Measurements from ENCODE around the gene CCK. TPM values are rescaled to one million over a fixed set of nuclear protein-coding genes. Genes with fewer than 3 reads are reported as not detected.

Gene CCK
- total and polyA plus RNA-seq, 2 experiments from 2014 or later, result 3.1 to 4.2 TPM

GRCh38 chr3:42262525-42262924 is 3.5 kb downstream of the CCK start:
- H3K4me2 ChIP-seq, result peak overlapping the region; percentile 78; the same call in 1 of the 2 replicates
- H3K27me3 ChIP-seq (ENCODE audit: insufficient read depth), result peaks cover 48% of the 10 kb centered on the region
- peak overlapping the region; percentile 73; the same call in 1 of the 3 replicates for H3K4me3 Mint-ChIP-seq
- ATAC-seq (no peak), DNase-seq (ENCODE audit: low spot score) (no peak)
- TF ChIP-seq, protein P1, sequence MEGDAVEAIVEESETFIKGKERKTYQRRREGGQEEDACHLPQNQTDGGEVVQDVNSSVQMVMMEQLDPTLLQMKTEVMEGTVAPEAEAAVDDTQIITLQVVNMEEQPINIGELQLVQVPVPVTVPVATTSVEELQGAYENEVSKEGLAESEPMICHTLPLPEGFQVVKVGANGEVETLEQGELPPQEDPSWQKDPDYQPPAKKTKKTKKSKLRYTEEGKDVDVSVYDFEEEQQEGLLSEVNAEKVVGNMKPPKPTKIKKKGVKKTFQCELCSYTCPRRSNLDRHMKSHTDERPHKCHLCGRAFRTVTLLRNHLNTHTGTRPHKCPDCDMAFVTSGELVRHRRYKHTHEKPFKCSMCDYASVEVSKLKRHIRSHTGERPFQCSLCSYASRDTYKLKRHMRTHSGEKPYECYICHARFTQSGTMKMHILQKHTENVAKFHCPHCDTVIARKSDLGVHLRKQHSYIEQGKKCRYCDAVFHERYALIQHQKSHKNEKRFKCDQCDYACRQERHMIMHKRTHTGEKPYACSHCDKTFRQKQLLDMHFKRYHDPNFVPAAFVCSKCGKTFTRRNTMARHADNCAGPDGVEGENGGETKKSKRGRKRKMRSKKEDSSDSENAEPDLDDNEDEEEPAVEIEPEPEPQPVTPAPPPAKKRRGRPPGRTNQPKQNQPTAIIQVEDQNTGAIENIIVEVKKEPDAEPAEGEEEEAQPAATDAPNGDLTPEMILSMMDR (conservative IDR thresholded peaks at IDR 0.05; ENCODE audit: low read depth in 2 of 2), result no peak
- no peak overlapping the region; the same call in 1 of the 2 replicates for H2AFZ ChIP-seq
- no peaks in the 10 kb centered on the region for H3K36me3 ChIP-seq (ENCODE audit: insufficient read depth)
- H3K36me3 Mint-ChIP-seq (ENCODE audit: low read depth), result no peaks in the 10 kb centered on the region; the same call in 2 of the 3 replicates
- peaks cover 5% of the 10 kb centered on the region for H3K4me1 ChIP-seq (ENCODE audit: insufficient read depth)
- 0 out of 2 replicates have a peak, but pooled peaks cover 3% of the 10 kb centered on the region for H3K9me2 ChIP-seq (ENCODE audit: insufficient read depth)
- H3K27ac ChIP-seq (ENCODE audit: low read depth), result no peak overlapping the region
- H3F3A ChIP-seq (replicated peaks; ENCODE audit: low read depth), result no peaks in the 10 kb centered on the region
- peaks cover 12% of the 10 kb centered on the region; the same call in 2 of the 3 replicates for H3K4me1 Mint-ChIP-seq
- no peaks in the 10 kb centered on the region for H4K20me1 ChIP-seq (replicated peaks; ENCODE audit: insufficient read depth)
- no peak overlapping the region for H3K27ac Mint-ChIP-seq
- peak overlapping the region; percentile 59; the same call in 1 of the 2 replicates for H3K4me3 ChIP-seq
- H3K79me2 ChIP-seq (replicated peaks; ENCODE audit: insufficient read depth), result no peaks in the 10 kb centered on the region
- no peaks in the 10 kb centered on the region for H3K9me3 Mint-ChIP-seq
- H3K27me3 Mint-ChIP-seq (ENCODE audit: insufficient read depth, low read depth, poor library complexity), result peaks cover 32% of the 10 kb centered on the region

- H3K27ac ChIP-seq (ENCODE audit: low read depth), result no peak overlapping the region
- no peaks in the 10 kb centered on the region for H3K36me3 ChIP-seq (ENCODE audit: insufficient read depth)
- Mint-ChIP-seq H3K36me3 (ENCODE audit: low read depth) (no peaks in the 10 kb centered on the region), H3K4me1 (peaks cover 2% of the 10 kb centered on the region; the same call in 1 of the 3 replicates), H3K27ac (no peak overlapping the region), H3K9me3 (no peaks in the 10 kb centered on the region), H3K4me3 (no peak overlapping the region), H3K27me3 (ENCODE audit: insufficient read depth, low read depth, poor library complexity) (peaks cover 2% of the 10 kb centered on the region)
- no peak overlapping the region for H2AFZ ChIP-seq
- H4K20me1 ChIP-seq (replicated peaks; ENCODE audit: insufficient read depth), result no peaks in the 10 kb centered on the region
- ATAC-seq (no peak), DNase-seq (ENCODE audit: low spot score) (no peak)
- H3K27me3 ChIP-seq (ENCODE audit: insufficient read depth), result peaks cover 8% of the 10 kb centered on the region
- H3K4me2 ChIP-seq, result no peak overlapping the region
- 0 out of 2 replicates have a peak, but pooled peaks cover 3% of the 10 kb centered on the region for H3K9me2 ChIP-seq (ENCODE audit: insufficient read depth)
- H3K4me3 ChIP-seq, result no peak overlapping the region
- H3K79me2 ChIP-seq (replicated peaks; ENCODE audit: insufficient read depth), result no peaks in the 10 kb centered on the region
- TF ChIP-seq EZH2 (IDR thresholded peaks at IDR 0.05; ENCODE audit: low read depth, unreplicated experiment), result no peak
- no peak for TF ChIP-seq ZNF462 (CRISPR knock-in tag; IDR thresholded peaks at IDR 0.05)
- no peak for TF ChIP-seq CREB1 (CRISPR knock-in tag; IDR thresholded peaks at IDR 0.05; ENCODE audit: low read depth)
- H3F3A ChIP-seq (replicated peaks; ENCODE audit: low read depth), result no peaks in the 10 kb centered on the region
- H3K4me1 ChIP-seq (ENCODE audit: insufficient read depth), result no peaks in the 10 kb centered on the region
These were observed 9.0 kb downstream of the CCK start for GRCh38 chr3:42257007-42257406.

Data from GM23338 (cell line).